Right lobe of liver (tissue), 4 donors: ENCODE results near the gene CASR.

Experiments
- POLR2A ChIP-seq: fragments of 450-650 bp; IDR thresholded peaks from one replicate; pipeline ENCODE4 v1.6.1; 2017; ENCODE audit warnings: antibody characterized with exemption, mild to moderate bottlenecking
- TF ChIP-seq, protein P1 (sequence below), 4 donors: fragments of 200-600 bp in 3 of 4; fragments of 450-650 bp in 1 of 4; IDR thresholded peaks; one replicate each; pipeline versions ENCODE4 v1.5.1 to v1.8.0; 2016 to 2022; ENCODE audit warnings: antibody characterized with exemption in 4 of 4, mild to moderate bottlenecking in 2 of 4
- donor health status: DM: no; HTN: no; CAD: no.
- donor health status: DM: no; HTN: no; CAD: no.
- donor health status: DM: no; HTN: yes; CAD: no.

- TF ChIP-seq, protein P1, sequence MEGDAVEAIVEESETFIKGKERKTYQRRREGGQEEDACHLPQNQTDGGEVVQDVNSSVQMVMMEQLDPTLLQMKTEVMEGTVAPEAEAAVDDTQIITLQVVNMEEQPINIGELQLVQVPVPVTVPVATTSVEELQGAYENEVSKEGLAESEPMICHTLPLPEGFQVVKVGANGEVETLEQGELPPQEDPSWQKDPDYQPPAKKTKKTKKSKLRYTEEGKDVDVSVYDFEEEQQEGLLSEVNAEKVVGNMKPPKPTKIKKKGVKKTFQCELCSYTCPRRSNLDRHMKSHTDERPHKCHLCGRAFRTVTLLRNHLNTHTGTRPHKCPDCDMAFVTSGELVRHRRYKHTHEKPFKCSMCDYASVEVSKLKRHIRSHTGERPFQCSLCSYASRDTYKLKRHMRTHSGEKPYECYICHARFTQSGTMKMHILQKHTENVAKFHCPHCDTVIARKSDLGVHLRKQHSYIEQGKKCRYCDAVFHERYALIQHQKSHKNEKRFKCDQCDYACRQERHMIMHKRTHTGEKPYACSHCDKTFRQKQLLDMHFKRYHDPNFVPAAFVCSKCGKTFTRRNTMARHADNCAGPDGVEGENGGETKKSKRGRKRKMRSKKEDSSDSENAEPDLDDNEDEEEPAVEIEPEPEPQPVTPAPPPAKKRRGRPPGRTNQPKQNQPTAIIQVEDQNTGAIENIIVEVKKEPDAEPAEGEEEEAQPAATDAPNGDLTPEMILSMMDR (IDR thresholded peaks at IDR 0.05): no peak
- TF ChIP-seq POLR2A: no peak
These were observed 114.8 kb downstream of the CASR start for GRCh38 chr3:122298239-122298638.
